GM19099 (cell line): ENCODE data around the gene RAD21L1.

Experiments used
- POLR2A ChIP-seq: IDR thresholded peaks from 3 replicates; pipeline ENCODE4 v1.6.1; 2011; ENCODE audit warnings: low read depth; ENCODE audit not compliant: insufficient read length; ENCODE audit errors: extremely low read depth

Gene RAD21L1

GRCh38 chr20:1209447-1210387 lies 16.1 kb upstream of the RAD21L1 start:
- no peak for TF ChIP-seq POLR2A

- TF ChIP-seq POLR2A: no peak
Observed at GRCh38 chr20:1210501-1210900, 15.3 kb upstream of the RAD21L1 start.

GRCh38 chr20:1212023-1212422 lies 13.8 kb upstream of the RAD21L1 start:
- TF ChIP-seq POLR2A: no peak

DNA sequence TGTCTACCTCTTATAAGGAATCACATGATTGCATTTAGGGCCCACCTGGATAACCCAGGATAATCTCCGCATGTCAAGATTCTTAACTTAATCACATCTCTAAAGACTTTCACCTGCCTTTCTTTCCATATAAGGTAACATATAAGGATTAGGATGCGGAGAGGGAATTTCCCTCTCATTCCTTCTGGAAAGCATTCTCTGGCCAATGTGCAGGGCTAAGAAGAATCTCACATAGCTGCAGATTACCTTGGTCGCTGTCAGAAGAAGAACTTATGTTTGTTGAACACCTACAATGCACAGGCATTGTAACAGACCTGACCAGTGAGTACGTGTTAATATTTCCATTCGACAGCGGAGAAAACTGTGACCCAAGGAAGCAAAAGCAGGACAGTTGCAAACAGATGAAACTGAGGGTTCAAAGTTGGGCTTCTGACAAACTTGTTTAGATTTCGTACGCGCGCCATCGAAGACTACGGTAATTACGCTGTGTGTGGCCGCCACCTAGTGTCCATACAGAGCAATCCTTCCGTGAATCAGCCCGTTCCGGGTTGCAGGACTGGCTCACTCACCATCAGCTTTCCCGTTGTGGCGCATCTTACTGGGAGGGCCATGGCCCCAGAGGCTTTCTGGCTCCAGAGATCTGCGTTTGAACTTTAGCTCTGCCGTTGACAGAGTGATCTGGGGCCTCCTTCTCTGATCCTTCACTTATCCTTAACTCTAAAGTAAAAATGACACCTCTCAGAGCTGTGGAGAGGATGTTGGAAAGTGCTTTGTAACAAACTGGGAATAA lies 13.0 kb upstream of the RAD21L1 start:
- no peak for TF ChIP-seq POLR2A

DNA sequence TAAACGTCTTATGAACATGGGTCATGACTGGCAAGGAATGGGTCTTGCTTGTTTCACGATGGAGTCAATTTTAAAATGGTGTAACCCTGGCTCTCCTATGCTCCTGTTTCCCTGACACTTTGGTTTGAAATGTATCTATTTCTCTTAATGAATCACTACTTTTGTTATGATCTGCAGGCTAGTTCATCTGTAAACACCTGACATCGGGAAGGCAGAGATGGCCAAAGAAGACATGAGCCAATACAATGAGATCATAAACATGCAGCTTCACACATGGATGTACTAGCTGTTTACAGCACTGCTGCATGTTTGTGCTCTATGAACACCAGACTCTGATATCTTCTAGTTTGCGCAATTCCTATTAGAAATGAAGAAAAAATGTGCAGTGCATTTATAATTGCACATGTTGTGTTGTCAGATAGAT lies 11.0 kb upstream of the RAD21L1 start:
- TF ChIP-seq POLR2A: no peak

- no peak for TF ChIP-seq POLR2A
Observed at GRCh38 chr20:1215386-1216170, 10.3 kb upstream of the RAD21L1 start.

- TF ChIP-seq POLR2A: no peak
Observed at GRCh38 chr20:1224205-1224890, 1.5 kb upstream of the RAD21L1 start.

- TF ChIP-seq POLR2A: no peak
Observed at GRCh38 chr20:1225263-1225782, 521 bp upstream of the RAD21L1 start.

DNA sequence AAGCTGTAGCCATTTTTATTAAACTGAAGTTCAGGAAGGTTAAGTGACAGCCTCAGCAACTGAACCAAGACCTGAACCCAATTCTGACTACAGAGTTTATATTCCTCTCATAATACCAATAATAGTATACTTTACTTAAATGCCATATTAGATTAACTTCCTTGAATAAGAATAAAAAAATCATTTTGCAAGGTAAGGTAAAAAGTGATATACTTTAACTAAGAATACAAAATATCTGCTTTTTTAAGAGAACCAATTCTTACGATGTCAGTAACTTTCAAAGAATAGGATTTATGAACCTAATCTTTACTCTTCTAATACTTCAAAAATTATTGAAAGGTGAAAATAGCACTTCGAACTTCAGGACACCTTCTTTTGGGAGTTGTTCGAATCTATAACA lies 3.7 kb downstream of the RAD21L1 start:
- TF ChIP-seq POLR2A: no peak

DNA sequence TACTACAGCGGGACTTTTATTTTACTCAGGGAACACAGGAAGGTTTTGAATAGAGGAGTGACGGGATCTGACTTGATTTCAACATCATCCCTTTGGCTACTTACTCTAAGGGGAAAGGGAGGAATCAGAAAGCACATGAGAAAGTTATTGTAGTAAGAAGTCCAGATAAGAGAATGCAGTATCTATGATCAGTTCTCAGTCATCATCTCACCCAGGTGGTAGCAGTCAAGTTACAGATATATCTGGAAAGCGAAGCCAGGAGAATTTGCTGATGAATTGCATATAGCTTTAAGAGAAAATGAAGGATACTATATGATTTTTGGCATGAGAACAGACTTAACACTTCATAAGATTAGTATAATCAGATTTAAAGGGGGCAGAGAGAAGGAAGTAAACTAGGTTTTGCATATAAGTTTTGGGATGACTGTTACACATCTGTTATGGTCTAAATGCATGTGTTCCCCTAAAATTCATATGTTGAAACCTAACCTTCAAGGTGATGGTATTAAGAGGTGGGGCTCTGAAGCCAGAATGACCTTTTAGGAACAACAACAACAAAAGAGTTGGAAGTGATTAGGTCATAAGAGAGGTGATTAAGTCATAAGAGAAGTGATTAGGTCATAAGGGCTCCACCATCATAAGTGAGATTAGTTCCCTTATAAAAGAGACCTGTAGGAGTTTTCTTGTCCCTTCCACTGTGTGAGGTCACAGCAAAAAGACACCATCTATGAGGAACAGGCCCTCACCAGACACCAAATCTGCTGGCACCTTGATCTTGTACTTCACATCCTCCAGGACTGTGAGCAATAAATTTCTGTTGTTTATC lies 6.7 kb downstream of the RAD21L1 start:
- TF ChIP-seq POLR2A: no peak

DNA sequence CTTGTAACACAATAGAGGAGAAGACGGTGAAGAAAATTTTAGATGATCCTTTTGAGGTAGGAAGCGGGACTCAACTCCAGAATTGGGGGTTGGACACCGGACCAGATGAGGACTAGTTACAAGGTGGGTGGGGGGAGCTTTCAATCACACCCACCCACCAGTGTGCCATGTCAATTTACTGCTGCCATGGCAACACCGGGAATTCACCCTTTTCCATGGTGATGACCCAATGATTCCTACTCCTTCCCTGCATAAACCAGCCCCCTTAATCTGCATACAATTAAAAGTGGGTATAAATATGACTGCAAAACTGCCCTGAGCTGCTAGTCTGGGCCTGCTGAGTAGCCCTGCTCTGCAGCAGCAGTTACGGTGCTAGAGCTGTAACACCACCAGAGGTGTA lies 14.7 kb downstream of the RAD21L1 start:
- no peak for TF ChIP-seq POLR2A

DNA sequence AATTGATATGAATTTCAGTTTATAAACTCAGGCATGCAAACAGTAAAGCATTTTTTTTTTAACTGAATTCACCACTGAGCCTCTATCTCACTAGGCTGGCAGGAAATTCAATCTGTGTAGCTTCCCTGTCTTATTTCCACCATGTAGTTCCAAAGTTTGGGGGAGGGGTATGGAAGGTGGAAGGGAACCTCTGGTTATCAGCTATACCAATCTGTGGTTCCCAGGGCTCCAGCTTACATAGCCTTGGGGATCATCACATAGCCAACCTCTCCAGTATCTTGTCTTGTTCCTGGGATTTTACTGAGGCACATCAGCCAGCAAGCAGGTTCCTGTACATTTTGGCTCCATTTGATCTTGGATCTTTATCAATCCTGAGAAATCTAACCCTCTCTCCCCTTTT lies 15.6 kb downstream of the RAD21L1 start:
- no peak for TF ChIP-seq POLR2A

- TF ChIP-seq POLR2A: no peak
Observed at GRCh38 chr20:1242099-1242498, 16.3 kb downstream of the RAD21L1 start.
